ENCODE measurements around the gene DRC1.

DRC1 gene

DNA sequence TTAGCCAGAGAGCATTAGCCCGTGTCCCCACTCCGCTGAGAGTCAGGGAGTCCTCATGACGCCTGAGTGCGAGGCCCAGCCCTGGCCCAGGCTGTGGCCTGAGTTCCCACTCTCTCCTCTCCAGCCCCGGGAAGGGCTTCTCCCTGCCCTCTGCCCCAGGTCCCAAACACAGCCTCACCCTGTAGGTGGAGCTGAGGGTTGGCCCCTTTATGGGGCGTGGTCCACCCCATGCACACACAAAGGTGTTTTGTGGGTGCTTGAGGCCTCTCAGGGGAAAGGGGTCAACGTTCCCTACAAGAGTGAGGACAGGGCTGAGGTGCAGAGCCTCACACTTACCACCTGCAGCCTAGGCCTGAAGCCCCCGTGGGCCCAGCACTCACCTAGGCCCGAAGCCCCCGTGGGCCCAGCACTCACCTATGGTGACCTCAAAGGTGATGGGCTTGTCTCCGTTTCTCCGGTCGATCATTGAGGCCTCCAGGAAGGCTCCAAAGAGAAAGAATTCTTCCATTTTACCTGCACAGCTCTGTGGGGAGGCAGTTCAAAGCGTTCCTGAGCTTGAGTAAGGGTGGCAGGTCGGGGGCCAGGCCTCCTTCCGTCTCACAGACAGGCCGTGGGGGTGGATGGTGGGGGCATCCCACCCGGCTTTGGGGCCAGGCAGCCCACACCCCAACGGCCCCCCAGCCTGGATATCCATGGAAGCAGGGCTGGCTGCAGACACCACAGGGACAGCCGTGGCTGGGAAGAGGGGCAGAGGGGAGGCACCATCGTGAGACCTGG, 78.3 kb downstream of the DRC1 start:
- FAIRE-seq: no peak

DNA sequence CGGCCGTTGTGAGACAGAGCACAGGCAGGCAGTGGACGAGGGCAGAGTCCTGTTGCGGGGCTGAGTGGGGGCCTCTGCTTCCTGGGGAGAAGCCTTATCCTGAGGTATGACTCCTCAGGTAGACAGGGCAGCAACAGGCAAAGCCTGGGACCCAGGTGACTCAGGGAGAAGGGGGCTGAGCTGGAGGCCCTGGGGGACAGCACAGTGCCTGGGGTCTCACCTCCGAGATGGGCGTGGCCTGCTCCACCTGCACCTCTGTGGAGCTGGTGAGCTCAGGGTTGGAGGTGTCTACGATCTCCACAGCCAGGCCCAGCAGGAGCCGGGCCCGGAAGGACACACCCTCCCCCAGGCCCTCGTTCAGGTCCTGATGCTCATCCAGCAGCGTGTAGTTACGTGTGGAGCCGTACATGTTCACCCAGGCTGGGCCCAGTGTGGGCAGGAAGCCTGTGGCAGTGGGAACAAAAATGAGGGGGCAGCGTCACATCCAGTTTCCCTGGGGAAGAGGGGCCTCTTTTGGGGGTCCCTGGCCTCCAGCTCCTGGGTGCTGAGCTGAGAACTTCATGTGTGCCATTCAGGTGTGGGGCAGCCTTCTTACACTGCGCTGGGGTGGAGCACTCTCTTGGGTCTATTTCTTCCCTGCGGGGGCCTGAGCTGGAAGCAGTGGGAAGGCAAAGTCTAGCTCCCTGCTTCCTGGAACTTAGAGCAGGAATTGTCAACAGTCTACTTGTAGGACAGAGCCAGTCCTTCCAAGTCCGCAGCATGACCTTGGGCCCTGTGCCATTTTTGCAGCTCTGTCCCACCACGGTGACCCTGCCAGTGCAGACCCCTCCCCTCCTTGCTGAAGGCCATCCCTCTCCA, 79.1 kb downstream of the DRC1 start:
- no peak for FAIRE-seq

DNA sequence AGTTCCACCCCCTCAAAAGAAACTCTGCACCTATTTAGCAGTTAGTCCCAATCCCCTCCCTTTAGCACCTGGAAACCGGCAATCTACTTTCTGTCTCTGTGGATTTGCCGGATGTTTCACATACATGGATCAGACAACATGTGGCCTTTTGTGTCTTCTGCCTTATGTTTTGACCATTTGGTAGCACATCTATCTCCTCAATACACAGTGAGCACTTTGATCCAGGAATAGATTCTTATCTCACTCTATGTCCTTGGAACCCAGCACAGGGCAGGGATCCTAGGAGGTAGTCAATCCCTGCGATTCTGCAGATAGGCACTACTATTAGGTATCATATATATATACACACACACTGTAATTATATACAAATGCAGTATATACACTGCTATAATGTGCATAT, 80.0 kb downstream of the DRC1 start:
- no peak for FAIRE-seq

DNA sequence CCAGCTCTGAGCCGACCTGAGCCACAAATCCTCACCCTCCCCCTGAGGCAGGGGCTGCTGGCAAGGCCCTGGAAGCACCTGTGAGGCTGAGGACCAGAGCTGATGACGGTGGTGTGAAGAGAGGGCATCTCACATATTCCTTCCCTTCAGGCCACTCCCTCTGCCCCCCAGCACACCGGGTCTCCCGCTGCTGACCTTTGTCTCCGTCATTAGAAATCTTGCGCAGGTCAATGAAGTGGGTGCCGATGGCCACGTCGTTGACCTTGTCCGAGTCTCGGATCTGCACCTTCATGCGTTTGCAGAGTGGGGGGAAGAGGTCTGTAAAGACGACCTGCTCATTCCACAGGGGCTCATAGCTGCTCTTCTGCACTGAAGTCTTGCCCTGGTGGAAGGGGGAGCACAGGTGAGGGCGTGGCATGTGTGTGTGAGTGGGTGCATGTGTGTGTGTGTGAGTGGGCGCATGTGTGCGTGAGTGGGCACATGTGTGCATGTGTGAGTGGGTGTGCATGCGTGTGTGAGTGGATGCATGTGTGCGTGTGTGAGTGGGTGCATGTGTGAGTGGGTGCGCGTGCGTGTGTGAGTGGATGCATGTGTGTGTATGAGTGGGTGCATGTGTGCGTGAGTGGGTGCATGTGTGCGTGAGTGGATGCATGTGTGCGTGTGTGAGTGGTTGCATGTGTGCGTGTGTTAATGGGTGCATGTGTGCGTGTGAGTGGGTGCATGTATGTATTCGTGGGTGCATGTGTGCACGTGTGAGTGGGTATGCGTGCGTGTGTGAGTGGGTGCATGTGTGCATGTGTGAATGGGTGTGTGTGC, 80.7 kb downstream of the DRC1 start:
- no peak for FAIRE-seq

DNA sequence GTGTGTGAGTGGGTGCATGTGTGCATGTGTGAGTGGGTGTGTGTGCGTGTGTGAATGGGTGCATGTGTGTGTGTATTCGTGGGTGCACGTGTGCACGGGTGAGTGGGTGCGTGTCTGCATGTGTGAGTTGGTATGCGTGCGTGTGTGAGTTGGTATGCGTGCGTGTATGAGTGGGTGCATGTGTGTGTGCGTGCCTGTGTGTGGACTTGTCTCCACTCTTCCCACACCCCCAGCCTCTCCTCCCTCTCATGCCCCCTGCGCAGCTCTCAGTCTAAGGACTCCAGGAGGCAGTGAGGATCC, 81.3 kb downstream of the DRC1 start:
- no peak for FAIRE-seq

DNA sequence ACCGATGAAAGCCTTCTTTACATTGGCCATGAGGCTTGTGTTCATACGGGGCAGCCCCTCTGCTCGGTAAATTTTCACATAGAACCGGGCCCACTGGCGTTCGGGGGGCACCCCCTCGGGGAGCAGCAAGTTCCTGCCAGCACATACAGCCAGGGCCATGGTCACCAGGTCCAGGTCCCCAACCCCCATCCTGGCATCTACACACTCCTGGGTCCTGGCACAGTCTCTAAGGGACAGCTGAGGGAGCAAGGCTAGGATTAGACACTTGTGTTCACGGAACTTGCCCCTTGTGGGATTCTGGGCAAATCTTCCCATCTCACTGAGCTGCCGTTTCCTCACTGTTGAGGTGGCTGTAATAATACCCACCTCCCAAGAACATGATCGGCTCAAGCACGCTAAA, 81.8 kb downstream of the DRC1 start:
- FAIRE-seq: no peak

DNA sequence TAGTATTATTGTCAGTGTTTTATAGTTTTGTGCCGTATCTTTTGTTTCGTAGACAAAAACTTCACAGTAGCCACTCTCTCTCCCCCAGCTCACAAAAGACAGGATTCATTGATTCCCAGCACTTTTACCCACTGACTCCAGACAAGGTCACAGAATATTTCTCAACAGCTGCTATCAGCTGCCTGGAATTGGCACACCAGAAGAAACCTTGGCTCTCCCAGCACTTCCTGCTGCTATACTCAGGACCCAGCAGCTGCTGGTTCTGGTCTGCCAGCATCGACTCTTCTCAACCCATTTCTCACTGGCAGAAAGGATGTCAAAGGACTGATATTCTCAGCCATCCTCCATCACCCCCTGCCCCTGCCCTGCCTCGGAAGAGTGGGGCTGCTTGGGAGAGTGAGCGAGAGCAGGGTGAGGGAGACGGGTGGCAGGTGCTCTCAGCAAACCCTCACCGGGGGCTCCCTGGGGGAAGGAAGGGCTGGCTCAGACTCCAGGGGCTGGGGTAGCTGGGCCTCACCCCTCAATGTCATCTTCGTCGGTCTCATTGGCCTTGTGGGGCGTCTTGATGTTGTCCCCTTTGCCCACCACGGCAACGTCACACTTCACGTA, 82.3 kb downstream of the DRC1 start:
- FAIRE-seq: no peak

DNA sequence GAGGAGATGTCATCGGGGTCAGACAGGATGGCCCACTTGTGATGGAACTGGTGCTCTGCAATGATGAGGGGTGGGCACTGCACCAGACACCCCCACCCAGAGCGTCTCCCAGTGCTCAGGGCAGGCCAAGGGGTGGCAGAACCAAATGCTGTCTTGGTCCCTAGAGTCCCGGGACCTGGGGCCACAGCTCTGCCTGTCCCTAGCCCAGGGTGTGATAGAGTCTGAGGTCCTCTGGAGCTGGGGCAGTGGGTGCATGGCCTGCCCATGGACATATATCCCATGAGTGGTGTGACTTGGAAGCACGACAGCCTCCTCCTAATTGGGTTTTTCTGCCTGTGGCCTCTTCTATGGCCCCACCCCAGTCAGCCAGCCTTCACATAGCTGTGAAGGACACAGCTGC, 82.9 kb downstream of the DRC1 start:
- no peak for FAIRE-seq

DNA sequence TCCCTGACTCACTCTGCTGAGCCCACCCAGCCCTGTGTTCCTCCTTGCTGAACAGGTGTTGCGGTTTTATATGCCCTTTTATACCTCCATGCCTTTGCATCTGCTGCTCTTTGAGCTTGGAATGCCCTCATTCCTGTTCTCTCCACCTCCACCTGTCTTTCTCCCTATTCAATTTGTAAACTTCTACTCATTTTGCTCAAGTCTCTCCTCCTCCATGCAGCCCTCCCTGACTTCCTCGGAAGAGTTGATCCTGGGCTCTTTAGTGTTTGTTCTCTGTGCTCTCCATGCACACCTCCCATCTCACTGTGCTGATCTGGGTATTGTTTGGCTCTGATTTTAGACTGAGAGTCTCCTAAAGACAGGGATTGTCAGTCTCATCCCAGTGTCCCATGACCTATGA, 83.4 kb downstream of the DRC1 start:
- FAIRE-seq: no peak

DNA sequence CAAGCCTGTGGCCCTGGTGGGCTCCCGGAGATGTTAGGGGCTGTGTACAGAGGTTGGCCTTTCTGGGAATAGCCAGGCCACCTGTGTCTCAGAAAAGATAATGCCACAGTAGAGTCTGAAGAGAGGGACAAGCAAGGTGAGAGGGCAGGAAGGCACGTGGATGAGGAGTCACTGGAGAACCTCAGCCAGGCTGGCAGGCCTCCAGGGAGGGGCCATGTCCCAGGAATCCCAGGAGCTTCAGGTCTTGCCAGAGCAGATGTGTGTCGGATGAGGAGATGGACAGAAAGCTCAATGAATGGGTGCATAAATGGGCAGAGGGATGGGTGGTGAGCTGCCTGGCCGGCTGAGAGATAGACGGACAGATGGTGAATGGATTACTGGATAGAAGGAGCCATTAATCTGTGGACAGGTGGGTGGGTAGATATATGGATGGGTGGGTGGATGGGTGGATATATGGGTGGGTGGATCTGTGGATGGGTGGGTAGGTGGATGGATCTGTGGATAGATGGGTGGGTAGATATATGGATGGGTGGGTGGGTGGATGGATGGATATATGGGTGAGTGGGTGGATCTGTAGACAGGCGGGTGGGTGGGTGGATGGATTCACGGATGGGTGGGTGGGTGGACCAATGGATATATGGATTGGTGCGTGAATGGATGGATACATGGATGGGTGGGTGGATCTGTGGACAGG, 84.2 kb downstream of the DRC1 start:
- FAIRE-seq: no peak

DNA sequence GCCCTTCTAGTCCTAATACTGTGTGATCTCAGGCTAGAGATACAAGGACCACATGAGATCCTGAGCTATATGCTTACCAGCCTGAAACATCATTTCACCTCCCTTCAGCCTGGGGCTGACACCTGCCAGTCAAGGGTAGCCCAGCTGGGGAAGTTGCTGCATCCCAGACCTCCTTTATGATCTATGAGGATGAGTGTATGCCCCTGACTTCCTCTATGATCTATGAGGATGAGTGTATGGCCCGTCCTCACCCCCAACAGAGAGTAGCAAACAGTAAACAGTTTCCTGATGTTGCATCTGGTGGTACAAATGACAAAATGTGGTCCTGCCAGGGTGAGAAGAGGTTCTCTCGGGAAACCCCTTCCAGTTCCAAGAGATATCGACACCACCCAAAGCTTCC, 85.1 kb downstream of the DRC1 start:
- FAIRE-seq: no peak

DNA sequence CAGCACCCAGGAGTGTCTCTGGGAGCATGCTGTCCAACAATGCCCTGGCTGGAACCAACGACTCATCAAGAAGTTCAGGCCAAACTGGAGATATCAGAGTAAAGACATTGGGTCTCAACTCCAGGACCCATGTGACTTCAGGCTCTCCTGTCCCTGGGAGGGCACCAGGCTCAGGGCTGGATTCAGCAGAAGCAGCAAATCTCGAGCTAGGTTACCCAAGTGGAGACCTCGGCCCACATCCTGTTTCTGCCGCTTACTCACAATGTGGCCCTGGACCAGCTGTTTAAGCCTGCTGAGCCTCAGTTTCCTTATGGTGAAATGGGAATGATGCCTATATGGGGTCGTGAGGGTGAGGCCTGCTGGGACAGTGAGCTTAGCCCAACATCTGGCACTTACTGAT, 85.5 kb downstream of the DRC1 start:
- FAIRE-seq: no peak

DNA sequence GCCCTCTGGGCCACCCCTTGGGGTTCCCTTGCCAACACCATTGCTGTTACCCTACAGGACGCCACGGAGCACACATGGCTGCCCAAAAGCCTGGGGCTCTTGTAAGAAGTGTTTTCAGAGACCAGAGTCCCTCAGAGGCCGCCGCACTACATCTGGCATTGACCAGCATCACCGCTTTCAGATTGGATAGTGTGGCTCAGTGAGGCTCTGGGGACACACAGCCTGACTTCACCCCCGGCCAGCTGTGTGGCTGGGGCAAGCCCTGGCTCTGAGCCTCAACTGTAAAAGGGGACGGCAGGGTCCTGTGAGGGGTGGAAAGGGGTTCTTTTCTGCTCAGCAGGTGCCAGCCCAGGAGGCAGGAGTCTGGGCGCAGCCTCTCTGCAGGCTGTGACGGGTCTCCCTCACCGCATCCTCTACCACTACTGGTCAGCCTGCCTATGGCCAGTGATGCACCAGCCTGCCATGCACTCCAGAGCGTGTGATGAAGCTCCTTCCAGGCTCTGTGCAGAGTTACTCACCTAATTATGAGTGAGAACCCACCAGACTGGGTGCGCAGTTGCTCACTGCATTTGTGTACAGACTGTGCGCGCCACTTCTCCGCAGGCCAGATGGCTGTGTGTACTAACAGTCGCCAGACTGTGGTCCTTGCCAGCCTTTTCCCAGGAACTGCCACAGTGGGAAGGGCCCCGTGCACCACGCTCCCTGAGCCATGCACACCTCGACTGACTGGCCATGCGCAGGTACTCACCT, 86.9 kb downstream of the DRC1 start:
- no peak for FAIRE-seq

DNA sequence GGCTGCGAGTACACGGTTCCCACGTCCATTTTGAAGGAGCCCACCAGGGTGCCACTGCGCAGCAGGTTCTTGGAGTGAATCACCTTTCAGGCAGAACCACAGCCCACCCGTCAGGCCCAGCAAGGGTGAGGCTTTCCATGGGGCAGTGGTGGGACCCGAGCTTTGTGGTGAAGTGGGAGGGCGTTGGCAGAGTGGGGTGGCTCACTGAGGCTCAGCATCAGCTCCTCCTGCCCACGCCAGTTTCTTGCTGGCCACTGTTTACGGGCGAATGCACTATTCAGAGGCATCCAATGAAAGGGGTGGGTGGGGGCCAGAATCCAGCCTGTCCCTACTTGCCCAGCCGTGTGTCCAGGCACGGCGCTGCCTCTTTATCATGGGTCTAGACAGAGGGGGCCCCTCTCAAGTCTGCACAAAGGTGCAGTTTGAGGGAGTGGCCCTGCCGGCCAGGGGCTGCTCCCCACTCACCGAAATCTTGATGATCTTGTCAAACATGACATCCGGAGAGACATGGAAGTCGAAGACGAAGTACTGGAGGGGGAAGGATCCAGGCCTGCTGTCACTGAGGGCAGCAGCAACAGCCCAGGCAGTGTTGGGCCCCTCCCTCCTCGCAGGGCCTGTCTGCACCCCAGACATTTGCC, 87.6 kb downstream of the DRC1 start:
- no peak for FAIRE-seq

DNA sequence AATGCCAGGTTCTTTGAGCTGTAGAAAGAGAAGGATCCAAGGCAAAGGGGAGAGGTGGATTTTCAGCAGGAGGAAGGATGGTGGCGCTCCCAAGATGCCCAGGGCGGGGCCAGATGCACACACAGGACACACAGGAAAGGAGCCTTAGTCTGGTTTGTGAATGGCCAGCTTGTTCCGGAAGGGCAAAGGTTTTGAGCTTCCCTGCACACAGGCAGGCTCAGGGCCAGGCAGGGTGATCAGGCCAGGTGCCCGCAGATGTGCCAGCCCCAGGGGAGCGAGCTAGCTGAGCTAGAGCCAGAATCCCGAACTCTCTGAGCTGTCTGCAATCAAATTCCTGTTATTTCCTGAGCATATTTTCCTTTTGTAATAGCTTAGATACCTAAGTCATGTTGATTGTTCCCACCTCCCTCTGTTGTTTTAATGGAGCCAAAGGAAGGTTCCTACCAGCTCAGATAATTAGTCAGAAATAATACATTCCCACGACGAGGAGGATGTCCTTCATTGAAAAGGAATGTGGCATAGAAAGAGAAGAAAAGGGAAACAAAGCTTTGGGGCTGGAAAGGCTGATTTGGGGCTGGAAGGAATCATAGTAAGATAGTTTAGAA, 89.9 kb downstream of the DRC1 start:
- FAIRE-seq: no peak

DNA sequence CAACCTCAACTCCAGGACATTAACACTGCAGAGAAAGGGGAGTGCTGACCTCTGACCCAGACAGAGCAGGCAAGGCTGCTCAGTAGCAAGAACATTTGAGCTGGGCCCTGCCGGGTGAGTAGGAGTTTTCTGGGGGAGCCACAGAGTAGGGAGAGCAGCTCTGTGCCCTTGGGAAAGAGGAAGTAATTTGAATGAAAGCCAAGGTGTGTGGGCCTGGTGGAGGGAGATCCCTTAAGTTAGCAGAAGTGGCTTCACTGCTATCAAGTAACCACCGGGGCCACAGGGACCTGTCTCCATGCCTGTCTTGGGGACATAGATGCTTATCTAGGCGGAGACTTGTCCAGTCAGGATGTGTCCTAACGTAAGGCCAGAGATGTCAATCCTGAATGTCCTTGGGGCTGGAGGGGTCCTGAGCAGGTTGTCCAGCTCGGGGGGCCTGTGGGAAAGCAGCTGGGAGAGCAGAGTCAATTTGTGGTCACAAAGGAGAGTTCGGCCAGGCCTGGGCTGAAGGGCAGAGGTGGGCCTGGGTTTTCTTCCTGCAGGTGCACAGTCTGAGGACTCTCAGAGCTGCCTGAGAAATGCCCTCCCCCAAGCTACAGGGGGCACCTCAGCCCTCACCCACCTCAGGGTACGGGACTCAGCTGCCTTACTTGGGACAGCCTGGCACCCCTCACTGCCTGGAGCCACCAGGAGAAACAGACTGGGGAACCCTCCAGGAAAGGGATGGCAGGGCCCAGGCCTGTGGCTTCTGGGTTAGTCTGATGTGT, 91.2 kb downstream of the DRC1 start:
- FAIRE-seq: no peak

DNA sequence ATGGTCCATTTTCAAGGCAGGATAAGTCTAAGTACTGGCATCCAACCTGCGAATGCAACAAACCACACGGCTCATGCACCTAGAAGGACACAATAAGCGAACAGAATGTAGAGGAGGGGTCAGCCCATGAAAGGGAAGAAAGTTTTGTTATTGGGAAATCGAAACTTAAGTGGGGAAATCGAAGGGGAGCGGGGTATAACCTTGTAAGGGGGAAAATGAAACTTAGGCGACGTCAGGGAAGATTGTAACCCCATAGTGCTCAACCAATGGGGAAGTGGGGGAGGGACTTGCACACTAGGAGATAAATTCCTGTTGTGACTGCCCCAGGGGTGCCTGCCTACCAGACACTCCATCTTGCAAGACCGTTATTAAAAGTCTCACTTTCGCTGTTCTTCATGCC, 91.8 kb downstream of the DRC1 start:
- no peak for FAIRE-seq

DNA sequence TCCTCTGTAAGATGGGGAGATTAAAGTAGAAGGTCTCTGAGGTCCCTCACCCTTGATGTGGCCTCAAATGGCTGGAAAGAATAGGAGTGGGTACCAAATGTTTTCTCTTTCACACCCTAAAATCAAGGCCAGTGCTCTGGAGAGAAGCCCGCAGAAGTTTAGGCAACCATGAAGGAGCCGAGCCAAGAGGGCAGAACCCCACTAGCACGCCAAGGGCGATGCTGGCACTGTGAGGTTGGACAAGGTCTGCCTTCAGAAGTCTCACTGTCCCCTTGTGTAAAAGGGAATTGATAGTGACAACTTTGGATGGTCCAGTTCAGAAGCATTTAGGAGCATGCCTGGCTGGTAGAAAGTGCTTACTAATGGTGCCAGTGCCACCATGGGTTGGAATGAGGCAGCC, 92.5 kb downstream of the DRC1 start:
- FAIRE-seq: no peak

DNA sequence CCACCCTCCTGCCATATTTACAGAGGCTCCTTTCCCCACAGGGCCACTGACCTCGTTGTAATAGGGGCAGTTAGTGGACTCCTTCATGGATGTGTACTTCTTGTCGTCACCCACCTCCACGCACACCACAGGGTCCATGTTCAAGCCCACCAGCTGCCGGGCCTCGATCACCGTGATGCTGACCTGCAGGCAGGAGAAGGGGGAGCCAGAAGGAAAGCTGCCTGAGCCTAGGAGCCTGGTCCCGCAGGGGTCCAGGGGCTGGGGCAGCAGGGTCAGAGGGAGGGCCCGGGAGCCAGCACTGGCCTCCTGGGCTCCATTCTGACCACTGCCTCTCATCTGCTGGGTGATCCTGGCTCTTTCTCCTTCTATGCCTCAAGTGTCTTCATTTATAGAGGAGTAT, 93.2 kb downstream of the DRC1 start:
- no peak for FAIRE-seq

DNA sequence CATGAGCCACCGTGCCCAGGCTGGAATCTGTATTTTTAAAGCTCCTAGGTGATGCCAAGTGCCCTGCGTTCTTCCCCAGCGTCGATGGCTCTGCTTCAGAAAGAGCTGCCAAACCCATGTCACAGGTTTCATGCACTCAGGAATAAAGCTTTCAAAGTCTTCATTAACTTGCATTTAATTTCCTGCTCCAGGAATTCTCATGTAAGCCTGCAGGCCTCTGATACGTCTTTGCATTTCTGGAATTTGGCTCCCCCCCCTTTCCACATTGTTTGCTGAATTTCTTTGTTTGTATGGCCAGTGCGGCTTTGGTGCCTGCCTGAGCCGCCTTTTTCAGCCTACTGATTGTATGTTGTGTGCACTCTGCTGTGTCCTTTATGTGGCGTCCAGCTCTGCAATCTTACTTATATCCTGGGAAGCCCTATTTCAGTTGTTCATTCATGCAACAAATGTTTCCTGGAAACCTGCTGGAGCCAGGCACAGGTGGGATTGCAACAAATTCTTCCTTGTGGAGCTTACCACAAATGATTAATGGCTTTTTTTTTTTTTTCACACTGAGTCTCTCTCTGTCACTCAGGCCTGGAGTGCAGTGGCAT, 94.1 kb downstream of the DRC1 start:
- FAIRE-seq: no peak
